ENCODE data around the gene ATF3.
A peak's percentile ranks its signal among the peaks of the same experiment; 100 is the strongest.

Gene ATF3

DNA sequence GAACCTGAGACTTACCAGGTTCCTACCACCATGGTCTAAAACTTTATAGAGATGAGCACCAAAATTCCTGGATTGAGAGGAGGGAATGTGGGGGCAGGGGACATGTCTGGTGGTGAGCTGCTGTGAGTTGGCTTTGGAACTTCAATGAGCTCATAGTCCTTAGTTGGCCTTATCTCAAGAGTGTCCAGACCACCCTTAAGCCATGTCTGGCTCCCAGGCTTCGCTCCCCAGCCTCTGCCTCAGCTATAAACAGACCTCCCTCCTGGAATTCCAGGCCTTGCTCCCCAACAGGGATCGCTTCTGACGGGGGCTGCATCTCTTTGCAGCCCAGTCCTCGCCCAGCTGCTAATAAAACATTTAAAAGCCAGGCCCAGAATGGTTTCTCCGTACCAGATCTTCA is 19.5 kb downstream of the ATF3 start:
- no peak for DNase-seq (ENCODE audit: low read depth)
- TF ChIP-seq, protein P1, sequence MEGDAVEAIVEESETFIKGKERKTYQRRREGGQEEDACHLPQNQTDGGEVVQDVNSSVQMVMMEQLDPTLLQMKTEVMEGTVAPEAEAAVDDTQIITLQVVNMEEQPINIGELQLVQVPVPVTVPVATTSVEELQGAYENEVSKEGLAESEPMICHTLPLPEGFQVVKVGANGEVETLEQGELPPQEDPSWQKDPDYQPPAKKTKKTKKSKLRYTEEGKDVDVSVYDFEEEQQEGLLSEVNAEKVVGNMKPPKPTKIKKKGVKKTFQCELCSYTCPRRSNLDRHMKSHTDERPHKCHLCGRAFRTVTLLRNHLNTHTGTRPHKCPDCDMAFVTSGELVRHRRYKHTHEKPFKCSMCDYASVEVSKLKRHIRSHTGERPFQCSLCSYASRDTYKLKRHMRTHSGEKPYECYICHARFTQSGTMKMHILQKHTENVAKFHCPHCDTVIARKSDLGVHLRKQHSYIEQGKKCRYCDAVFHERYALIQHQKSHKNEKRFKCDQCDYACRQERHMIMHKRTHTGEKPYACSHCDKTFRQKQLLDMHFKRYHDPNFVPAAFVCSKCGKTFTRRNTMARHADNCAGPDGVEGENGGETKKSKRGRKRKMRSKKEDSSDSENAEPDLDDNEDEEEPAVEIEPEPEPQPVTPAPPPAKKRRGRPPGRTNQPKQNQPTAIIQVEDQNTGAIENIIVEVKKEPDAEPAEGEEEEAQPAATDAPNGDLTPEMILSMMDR (IDR thresholded peaks at IDR 0.05; ENCODE audit: low read depth, low read length): no peak
- TF ChIP-seq POLR2A (IDR thresholded peaks at IDR 0.05; ENCODE audit: extremely low read depth, insufficient read length): no peak
- TF ChIP-seq MYC (IDR thresholded peaks at IDR 0.05; ENCODE audit: low read depth, low read length): no peak
- TF ChIP-seq, protein P2, sequence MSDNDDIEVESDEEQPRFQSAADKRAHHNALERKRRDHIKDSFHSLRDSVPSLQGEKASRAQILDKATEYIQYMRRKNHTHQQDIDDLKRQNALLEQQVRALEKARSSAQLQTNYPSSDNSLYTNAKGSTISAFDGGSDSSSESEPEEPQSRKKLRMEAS (IDR thresholded peaks at IDR 0.05; ENCODE audit: low read depth, low read length): no peak
- H3K4me3 ChIP-seq (ENCODE audit: low read depth, low read length): no peak overlapping the region

DNA sequence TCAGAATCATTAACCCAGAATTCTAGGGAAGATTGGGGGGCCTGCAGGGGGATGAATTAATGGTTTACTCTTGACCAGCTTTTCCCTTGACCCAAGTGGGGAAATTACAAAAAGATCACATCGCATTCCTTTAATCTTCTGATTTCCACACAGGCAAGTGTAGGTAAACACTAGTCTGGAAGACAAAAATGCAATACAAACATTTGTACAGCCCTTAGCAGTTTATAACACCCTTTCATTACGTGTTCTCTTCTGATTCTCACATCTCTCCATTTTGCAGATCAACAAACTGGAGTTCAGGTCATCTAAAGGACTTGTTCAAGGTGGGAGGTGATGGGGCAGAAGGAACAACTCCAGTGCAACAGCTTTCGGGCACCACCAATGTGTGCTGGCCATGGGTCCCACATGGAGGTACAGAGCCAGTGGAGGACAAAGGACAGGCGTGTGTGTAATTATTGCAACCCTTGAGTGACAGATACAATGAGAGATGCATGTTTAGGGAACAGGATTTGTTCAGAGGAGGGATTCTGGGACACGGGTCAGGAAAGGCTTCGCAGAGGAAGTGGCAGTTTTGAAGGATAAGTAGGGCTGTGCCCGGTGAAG is 20.4 kb downstream of the ATF3 start:
- H3K4me3 ChIP-seq (ENCODE audit: low read depth, low read length): no peak overlapping the region
- no peak for DNase-seq (ENCODE audit: low read depth)
- TF ChIP-seq POLR2A (IDR thresholded peaks at IDR 0.05; ENCODE audit: extremely low read depth, insufficient read length) (no peak), MYC (IDR thresholded peaks at IDR 0.05; ENCODE audit: low read depth, low read length) (no peak)
- TF ChIP-seq, protein P2 (IDR thresholded peaks at IDR 0.05; ENCODE audit: low read depth, low read length): no peak
- TF ChIP-seq, protein P1 (IDR thresholded peaks at IDR 0.05; ENCODE audit: low read depth, low read length): no peak

DNA sequence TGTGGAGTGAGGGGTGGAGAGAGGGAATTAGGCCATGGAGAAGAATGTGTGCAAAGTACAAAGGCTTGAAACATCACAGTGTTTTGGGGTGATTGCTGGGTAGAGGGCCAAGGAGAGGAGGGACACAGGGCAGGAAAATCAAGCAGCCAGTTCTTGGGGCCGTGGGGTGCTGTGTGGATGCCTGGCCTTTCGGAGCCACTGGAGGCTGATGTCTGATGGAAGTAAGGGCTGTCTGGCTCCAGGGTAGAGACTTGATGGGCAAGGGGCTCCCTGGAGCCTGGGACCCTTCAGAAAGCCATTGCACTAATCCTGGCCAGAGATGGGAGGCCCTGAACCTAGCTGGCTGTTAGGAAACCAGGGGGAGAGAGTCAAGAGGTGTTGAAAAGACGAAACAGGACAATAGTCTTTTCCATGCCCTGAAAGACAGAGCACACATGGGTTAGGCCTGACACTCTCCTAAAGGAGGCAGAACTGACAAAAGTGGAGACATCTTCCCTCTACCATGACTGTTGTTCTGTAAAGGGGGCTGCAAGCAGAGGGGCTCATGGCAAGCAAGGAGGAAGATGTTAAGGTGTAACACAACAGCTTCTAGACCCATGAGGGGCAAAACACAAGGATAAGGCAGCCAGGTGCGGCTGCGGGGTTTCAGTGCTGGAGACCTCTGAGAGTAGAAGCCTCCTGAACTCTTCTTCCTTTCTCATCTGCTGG is 21.0 kb downstream of the ATF3 start:
- TF ChIP-seq MYC (IDR thresholded peaks at IDR 0.05; ENCODE audit: low read depth, low read length) (no peak), POLR2A (IDR thresholded peaks at IDR 0.05; ENCODE audit: extremely low read depth, insufficient read length) (no peak)
- TF ChIP-seq, protein P2 (IDR thresholded peaks at IDR 0.05; ENCODE audit: low read depth, low read length): no peak
- TF ChIP-seq, protein P1 (IDR thresholded peaks at IDR 0.05; ENCODE audit: low read depth, low read length): no peak
- DNase-seq (ENCODE audit: low read depth): no peak
- H3K4me3 ChIP-seq (ENCODE audit: low read depth, low read length): no peak overlapping the region

DNA sequence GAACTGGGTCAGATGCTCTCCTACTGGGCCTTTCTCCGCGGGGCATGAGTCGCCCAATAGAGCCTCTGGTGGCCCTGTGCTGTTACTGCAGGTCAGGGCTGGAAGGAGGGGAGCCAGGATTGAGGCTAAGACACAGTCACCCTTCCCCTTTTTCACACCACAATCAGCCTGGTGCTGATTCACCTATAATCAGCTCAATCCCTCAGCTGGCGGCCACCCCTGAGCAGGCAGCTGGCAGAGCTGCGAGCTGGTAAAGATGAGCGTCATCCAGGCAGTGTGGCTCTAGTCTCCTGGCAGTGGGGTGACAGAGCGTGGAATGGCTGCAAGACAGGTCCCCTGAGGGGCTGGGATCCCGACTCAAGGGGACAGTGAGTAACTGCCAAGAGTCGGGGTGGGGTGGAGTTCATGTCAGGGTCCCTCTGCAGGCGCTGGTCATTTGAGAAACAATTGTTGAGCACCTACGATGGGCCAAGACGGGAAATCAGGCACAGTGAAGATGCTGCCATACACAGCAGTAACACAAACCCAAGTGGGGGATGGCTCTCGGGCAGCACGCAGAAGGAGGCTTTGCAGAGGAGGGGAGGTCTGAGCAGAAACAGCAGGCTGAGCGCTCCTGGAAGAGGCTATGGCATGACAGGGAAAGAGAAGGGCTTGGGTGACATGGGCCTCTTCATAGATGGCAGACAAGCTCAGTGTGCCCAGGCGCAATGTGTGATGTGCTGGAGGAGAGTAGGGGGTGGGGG is 21.8 kb downstream of the ATF3 start:
- peak; percentile 89 for DNase-seq (ENCODE audit: low read depth)
- no peak overlapping the region for H3K4me3 ChIP-seq (ENCODE audit: low read depth, low read length)
- TF ChIP-seq, protein P2 (IDR thresholded peaks at IDR 0.05; ENCODE audit: low read depth, low read length): peak; percentile 45; the same call in 1 of the 2 replicates
- TF ChIP-seq, protein P1 (IDR thresholded peaks at IDR 0.05; ENCODE audit: low read depth, low read length): peak; percentile 81
- peak; percentile 30; the same call in 1 of the 2 replicates for TF ChIP-seq MYC (IDR thresholded peaks at IDR 0.05; ENCODE audit: low read depth, low read length)
- no peak for TF ChIP-seq POLR2A (IDR thresholded peaks at IDR 0.05; ENCODE audit: extremely low read depth, insufficient read length)

DNA sequence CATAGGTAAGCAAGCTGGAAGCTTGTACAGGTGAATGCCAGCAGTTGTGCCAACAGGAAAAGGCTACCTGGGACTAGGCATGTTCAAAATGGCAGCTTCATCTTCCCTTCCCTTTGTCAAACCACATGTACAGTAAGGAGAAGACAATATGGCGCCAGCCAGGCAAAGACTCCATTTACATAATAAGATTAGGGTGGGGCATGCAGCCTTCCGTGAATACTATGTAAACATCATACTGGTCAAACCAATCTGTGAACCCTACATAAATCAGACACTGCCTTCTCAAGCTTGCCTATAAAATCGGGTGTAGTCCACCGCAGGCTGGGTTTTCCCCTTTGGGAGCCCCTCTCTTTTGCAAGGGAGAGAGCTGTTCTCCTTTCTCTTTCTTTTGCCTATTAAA is 24.6 kb downstream of the ATF3 start:
- no peak for DNase-seq (ENCODE audit: low read depth)
- TF ChIP-seq POLR2A (IDR thresholded peaks at IDR 0.05; ENCODE audit: extremely low read depth, insufficient read length): no peak
- no peak for TF ChIP-seq MYC (IDR thresholded peaks at IDR 0.05; ENCODE audit: low read depth, low read length)
- TF ChIP-seq, protein P2 (IDR thresholded peaks at IDR 0.05; ENCODE audit: low read depth, low read length): no peak
- TF ChIP-seq, protein P1 (IDR thresholded peaks at IDR 0.05; ENCODE audit: low read depth, low read length): no peak
- H3K4me3 ChIP-seq (ENCODE audit: low read depth, low read length): no peak overlapping the region
